HG03135 (cell line): Measurements from ENCODE around the gene ACVR1B.

Experiments used
- ATAC-seq: cut with Tn5 transposase; IDR thresholded peaks from one replicate; pipeline ENCODE4 v1.9.1; 2021; ENCODE audit warnings: mild to moderate bottlenecking, moderate library complexity; ENCODE audit not compliant: unreplicated experiment

ACVR1B gene

DNA sequence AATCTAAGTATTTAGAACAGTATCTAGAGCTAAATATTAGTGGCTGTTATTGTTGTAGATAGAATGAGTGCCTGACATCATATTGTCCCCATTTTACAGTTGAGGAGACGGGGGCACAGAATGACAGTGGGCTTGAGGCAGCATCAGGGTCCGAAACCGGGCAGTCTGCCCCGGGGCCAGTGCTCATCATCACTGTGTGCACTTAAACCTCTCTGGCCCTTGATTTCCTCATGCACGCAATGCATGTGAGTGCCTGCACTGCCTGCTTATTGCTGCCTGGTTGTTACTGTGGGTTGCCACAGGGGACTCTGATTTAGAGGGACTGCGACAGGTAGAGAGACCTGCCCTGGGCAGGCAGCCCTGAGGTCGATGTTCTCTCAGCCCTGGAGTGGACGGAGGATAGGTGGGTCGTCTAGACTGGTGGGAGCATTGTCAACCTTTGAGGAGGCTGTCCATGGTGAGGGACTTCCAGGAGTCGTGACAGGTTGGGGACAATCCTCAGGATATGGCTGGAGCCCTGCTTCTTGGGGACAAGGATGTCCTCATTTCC lies 34.4 kb upstream of the ACVR1B start:
- ATAC-seq, result no peak

DNA sequence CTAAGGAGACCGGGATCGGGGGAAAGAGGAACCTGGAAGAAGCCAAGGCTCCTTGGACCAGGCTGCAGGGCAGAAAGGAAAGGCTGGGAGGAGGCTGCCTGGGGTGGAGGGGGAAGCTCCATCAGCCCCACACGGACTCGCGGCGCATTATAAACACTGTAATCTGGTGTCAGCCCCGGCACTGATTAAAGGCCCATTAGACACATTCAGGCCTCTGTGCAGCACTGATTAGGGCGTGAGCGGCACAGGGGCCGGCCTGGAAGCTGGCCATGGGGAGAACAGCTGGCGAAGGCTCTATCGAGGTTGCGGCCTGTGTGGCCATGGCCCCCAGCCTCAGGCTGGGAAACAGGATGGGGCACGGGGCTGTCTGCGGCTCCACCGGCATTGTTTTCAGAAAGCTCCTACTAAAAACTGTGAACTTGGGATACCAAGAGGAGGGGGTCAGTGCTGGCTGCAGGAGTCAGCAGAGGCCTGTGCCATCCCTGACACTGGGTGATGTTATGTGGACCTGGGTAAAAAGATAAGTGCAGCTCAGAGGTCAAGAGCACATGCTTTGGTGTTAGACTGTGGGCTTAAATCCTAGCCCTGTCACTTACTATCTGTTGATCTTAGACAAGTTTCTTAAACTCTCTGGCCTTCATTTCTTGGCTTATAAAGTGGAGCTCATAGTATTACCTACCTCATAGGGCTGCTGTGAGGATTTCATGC lies 33.6 kb upstream of the ACVR1B start:
- ATAC-seq, result no peak

DNA sequence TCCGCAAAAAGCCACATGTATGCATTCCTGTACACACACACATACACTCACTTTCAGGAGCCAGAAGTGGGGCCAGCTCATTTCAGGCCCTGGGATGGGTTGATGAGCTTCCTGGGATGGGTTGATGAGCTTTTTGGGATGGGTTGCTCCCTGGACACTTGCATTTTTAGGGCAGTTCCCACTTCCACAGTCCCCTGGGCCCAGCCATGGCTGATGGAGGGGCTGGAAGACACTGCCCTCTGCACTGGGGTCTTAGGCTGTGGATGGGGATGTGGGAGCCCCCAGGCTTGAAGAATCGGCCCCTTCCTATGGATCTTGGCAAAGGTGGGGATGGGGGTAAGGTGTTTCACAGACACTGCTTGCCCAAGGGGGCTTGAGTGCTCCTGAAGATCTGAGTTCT lies 31.5 kb upstream of the ACVR1B start:
- no peak for ATAC-seq

DNA sequence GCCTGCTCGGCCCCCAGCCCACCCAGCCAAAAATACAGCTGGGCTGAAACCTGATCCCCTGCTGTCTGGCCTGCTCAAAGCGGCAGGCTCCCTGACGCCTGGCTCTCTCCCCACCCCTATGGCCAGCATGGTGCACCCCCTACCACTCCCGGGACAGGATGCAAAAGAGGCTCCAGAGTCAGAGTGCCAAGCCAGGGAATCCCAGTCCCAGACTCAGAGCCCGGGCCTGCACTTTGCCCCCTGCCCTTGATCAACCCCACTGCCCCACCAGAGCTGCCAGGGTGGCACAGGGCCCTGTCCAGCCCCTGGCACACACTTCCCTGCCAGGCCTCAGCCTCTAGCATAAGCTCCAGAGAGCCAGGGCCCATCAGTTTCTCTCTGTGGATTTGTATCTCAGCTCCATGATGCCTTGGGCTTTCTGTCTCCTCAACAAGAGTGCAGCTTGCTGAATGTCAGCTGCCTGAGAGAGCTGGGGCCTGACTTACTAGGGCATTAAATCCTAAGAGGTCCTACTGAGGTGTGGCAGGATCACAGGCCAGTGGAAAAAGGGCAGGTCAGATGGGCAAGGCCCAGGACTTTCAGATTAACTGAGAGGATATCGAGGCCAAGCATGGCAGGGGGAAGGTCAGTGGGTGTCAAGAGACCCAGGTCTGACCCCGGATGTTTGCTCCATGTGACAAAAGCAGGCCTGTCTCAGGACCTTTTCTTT lies 30.3 kb upstream of the ACVR1B start:
- no peak for ATAC-seq

DNA sequence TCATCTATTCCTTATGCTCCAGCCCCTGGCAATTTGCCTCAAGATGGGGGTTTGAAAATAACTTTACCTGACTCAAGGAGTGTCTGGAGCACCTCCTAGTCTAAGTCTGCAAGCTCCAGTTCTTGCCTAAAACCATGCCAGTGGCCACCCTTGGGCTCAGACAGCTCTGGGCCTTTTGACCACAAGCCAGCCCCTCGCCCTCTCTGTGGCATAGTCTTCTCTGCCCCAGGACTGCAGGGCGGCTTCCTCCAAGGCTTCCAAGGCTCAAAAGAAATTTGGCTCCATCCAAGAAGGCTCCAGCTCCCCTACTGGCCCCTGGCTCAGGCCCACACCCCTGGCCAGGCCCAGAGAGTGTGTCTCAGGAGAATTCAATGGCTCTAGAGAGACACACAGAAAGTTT lies 29.4 kb upstream of the ACVR1B start:
- no peak for ATAC-seq

DNA sequence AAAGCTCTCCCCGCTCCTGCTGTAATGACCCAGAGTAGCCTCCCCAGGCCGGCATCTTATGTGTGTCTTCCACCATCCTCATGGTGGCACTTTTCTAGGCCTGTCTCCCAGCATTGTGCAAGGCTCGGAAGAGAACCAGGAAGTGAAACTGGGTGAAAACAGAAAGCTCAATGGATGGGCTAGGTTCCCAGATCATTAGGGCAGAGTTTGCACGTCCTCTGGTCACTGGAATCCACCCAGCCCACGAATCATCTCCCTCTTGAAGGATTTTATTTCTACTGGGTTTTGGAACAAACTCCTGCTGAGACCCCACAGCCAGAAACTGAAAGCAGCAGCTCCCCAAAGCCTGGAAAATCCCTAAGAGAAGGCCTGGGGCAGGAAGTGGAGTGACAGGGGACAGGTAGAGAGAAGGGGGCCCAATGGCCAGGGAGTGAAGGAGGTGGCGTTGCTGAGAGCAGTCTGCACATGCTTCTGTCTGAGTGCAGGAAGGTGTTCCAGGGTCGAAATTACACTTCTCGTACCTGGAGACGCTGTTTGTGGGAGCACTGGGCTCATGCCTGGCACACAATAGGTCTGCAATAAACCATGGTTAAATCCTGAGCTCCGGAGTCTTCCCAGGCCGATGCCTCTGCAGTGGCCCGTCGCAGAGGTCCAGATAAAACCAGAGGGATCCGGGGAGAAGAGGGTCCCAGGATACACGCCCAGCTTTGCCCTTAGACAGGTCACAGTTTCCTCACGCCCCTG lies 28.6 kb upstream of the ACVR1B start:
- no peak for ATAC-seq

DNA sequence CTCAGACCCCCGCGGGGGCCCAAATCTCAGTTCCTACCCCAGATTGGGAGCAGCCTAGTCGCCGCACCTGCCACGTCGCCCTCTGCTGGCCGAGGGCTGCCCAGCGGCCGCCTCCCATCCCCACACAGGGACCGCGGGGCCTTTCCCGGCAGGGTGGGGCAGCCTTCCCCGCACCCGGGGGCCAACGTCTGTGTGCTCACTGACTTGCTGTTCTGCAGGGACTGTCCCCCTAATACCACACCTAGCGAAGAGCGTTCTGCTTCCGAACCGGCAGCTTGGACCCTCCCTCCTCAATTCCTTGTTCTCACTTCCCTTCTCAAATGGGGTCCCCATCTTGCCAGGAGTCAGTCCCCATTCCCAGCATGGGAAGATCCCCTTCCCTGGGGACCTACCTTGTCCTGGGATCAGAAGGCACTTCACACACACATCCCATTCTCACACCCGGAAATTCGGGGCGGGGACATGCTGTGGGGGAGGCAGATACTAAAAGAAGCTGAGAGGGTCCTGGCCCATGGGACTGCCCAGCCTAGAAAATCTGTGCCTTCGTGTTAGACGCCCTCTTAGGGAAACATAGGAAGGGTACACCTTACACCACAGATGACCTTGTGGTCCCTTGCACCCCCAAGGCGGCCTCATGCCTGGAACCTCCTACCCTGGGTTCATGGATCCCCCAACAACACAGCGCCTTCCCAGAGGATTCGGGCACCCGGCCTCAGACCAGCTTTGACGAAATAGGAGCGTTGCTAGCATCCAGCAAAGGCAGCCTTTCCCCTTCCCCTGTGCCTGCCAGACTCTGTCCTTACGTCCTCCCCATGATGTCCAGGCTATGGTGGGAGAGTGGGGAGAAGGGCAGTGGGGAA lies 27.8 kb upstream of the ACVR1B start:
- ATAC-seq, result no peak

DNA sequence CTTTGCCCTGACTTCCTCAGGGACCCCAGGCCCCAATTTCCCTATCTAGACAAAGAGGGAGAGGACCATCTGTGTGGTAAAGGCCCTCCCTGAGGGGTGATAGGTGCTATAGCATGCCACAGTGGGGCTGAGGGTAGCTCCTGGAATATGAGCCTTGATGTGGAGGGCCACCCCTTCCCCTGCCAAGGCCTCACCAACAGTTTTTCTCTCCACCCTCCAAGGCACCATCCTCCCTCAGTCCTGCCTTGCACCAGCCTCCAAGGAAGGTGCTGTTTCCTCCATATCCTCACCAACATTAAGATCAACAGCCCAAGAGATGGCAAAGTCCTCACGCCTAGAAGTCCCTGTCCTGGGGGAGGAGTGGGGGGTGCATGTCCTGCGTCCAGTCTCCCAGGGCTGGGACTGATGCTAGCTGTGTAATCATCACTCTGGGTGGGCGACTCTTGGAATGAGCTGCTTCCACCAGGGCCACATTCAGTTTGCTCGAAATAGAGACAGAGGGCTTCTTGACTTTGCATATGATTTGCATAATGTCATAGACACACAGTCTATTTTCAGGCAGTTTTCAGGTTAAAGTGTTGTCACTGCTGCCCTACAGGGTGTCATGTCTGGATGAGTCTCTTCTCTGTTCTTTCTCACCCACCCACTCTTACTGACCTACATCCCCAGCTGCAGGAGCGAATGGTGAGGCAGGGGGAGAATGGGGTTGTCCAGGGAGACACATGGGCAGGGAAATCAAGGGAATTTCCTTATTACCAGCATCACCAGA lies 26.8 kb upstream of the ACVR1B start:
- ATAC-seq, result no peak

DNA sequence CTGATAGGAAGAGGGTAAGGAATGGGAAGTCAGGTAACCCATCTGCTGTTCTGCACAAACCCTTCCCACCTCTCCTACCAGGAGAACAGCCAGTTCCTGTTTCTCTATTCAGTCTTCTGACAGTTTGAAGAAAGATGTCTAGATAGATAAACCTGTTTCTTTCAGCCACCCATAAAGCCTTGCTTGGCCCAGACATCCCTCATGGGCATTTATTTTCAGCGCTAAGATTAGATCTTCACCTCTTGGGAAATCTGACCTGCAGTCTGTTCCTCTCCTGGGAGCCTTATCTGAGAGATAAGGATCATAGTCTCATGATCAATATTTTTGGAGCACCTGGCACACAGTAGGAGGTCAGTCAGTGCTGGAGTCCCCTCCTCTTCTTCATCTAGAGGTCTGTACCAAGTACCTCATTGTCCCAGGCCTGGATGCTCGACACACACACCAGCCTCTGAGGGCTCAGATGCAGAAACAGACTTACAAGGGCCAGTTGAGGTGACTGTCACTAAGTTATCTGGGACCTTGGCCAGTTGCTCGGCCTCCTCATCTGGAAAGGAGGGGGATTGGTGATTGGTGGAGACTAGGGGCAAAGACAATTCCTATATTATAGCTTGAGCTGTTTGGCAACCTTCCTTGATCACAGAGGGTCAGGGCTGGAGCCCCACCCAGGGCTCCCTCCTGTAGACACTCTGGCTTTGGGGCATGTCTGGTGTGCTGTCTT lies 26.0 kb upstream of the ACVR1B start:
- ATAC-seq, result no peak

DNA sequence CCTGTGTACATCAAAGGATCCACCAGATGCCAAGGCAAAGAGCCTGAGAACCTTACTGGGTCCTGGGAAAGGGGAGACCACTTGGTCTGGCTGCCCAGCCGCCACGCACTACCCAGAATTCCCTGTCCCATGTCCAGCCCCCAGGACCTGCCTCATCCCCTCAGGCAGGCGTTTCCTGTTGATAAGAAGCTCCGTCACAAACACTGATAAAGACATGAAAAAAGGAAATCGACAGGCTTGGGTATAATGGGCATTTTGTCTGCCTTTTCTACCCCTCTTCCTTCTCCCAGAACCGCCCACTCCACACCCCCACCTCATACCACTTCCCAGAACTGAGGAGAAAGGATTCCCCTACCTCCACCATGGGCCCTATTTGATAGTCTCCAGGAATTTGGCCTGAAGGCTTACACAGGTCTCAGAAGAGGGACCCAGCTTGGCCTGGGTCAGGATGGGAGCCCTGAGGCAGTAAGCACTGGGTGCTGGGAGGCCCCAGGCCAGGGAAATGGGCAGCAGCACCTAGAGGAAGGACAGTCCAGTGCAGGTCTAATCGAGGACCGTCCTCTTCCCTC lies 25.4 kb upstream of the ACVR1B start:
- no peak for ATAC-seq

DNA sequence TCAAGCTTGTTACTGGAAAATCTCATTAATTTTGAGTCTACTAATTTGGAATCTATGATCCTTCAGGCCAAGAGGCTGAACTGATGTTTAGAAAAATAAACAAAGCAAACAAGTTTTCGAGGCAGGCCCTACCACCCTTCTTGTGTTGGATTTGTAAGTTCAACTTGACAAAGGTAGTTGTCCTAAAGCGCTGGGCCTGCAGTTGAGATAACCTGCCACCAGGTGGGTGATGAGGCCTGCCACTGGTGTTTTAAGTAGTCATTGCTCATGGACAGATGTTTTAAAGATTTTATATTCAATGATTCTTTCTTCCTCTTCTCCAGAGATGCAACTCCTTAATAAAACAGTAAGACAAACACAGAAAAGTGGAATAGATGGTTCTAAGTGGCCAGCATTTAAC lies 24.8 kb upstream of the ACVR1B start:
- no peak for ATAC-seq

DNA sequence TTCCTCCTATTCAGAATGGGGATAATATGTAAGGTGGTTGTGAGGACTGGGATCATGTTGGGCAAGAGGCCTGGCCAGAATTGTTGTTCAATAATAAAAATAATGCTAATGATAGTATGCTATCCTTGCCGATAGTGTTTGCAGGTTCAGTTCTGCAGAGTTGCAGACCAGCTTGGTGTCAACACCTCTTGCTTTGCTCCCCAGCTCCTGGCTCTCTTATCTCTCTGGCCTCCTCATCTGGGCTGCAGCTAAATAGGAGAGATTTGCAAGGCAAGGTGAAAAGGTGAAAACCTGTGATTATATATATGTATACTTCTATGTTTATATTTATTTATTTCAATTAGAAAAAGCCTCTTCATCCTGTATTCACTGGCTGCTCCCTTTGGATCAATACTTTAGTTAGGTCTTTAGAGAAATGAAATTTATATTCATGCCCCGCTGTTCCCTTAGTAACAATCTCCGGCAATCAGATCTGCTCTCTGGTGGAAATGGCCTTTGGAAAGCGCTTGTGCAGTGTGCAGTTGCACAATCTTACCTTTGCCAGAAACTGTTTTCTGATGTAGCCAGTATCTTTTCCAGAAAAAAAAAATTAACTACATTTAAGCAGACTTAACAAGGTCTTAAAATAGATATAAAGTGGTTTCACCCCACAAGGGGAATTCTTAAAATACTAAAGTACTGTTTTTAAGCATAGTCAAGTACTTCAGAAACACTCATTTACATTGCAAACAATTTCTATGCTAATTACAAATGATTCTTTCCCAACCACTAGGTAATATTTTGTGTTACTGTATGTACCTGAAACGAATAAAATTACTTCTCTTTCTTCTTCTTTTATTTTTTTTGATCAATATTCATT lies 19.1 kb upstream of the ACVR1B start:
- no peak for ATAC-seq

DNA sequence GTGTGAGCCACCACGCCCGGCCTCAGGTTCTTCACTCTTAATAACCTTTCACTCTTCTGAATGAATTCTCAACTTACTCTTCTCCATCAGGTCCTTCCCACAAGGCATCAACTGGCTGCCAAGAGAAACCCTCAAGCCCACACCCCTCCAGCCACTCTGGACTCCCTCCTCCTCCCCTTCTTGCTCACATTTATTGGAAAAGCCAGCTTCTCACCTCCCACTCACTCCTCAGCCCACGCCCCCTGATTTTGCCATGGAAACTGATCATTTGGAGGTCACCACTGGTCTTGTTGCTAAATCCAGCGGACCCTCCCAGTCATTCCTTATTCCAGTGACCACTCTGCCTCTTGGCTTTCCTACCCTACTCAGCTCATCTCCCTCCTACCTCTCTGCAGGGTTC lies 17.4 kb upstream of the ACVR1B start:
- ATAC-seq, result no peak

DNA sequence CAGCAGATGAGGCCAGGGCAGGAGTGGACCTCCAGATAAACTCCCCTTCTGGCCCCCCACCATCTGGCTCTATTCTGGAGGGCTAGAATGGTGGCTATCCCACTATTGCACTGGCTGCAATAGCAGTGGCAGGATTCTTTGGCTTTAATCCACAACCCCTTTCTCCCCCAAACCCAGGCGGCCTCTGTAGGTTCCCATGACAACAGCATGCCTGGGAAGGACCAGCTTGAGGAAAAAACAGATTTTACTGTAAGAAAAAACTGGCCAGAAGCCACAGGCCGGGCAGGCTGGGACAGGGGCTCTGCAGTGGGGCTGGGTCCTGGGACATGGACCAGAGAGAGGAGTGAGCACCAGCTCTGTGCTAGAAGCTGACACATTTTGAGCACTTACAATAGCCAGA lies 13.6 kb upstream of the ACVR1B start:
- ATAC-seq, result no peak

DNA sequence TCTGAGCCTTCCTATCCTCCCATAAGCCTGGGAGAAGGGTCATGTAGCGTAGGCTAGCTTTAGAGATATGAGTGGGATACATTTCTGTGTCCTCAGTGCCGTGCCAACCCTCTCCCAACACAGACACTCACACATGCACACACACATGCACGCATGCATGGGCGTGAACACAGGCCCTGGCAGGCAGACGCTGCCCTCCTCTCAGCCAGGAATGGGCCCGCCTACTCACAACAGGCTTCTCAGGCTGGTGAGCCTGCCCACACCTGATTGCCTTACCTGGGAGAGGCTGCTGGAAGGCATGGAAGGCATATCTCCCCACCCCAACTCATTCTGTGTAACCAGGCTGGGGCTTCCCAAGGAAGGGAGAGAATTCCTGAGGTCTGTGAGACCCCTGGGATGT lies 12.8 kb upstream of the ACVR1B start:
- ATAC-seq, result no peak

DNA sequence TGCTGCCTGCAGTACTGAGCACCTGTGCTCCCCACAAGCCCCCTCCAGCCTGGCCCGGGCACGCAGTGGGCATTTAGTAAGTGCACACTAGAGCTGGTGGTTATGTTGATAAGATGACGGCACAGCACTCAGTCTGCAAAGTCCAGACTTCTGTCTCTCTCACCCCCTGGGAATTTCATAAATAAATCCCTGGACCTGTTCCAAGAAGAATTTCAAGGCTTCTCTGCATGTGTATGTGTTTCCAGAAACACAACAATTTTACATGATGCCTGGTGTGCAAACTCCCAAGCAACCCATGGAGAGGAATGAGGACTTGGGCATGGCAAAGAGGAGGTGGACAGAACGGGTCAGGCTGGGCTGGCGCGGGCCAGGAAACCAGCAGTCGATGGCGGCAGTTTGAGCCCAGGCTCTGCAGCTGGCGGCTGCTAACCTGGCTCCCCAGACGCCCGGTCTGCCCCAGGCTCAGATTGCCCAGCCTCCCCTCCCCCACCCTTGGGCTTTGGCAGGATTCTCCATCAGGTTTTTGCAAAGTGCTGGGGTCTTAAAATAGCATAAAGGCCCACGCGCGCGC lies 10.4 kb upstream of the ACVR1B start:
- ATAC-seq, result no peak

DNA sequence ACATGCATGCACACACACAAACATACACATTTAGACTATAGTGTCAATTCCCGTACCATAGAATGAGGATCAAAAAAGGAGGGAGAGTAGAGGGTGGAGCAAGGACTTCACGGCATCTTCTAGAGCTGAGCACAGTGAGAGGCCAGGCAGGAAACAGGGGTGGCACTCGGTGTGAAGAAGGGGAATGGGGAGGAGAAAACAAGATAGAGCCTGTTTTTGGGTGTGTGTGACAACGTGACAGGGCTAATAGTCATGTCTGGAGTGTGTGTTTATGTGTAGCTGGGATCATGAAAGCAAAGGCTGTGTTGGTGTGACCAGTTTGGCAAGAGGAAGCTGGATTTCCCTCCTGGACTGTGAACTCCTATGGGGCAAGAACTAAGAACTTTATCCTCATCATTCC lies 9.9 kb upstream of the ACVR1B start:
- no peak for ATAC-seq

DNA sequence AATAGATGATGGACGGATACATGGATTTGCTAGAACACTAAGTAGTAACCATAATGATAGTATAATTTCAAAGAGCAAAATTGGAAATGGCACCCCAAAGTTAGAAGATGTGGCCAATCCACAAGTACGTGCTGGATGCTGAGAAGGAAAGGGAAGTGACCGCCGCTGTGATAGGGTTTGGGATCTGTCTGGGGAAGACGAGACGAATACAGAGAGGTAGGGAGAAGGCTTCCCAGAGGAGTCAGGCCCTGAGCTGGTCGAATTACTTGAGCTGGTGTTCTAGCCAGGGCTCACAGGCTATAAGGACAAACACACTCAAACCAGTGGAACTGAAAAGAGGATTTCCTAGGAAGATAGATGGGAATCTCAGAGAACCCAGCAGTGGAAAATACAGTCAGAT lies 9.4 kb upstream of the ACVR1B start:
- no peak for ATAC-seq
